H1 (cell line): Measurements from ENCODE around the gene TFDP1. TPM values are rescaled to one million over a fixed set of nuclear protein-coding genes. Genes with fewer than 3 reads are reported as not detected.

Source experiments
- CTCF ChIA-PET: fragments of 300-600 bp; sonication (Branson Sonifier 250); formaldehyde crosslinking; loops from one replicate; lab custom pipeline; 2021; ENCODE audit not compliant: partially characterized antibody; lab: Charles Lee
- POLR2A ChIA-PET: fragments of 300-600 bp; sonication (Branson Sonifier 250); formaldehyde crosslinking; loops from one replicate; lab custom pipeline; 2021; ENCODE audit warnings: inconsistent platforms; ENCODE audit not compliant: partially characterized antibody; lab: Charles Lee
- DNase-seq, 2 experiments: peaks; one replicate each; pipeline versions ENCODE4 v3.0.0 to v3.0.0-alpha.2; 2010 to 2022; ENCODE audit warnings: low spot score in 2 of 2, low read depth in 1 of 2, mixed read lengths in 1 of 2
- FAIRE-seq: peaks from 2 replicates; lab custom pipeline; 2011; peaks lifted over from hg19 to GRCh38; lab: Jason Lieb, UNC
- H2AFZ ChIP-seq: 2 replicates; pipeline ENCODE4 v1.8.1; 2012; ENCODE audit warnings: low read length, inconsistent platforms
- H2AK5ac ChIP-seq: 2 replicates; pipeline ENCODE4 v1.6.1; 2013; ENCODE audit warnings: low read depth, low read length
- H2BK120ac ChIP-seq: replicated peaks from 2 replicates; pipeline ENCODE3; 2013; ENCODE audit warnings: low read depth, low read length, inconsistent platforms
- H2BK12ac ChIP-seq: 2 replicates; pipeline ENCODE4 v1.6.1; 2013; ENCODE audit warnings: low read depth, low read length
- H2BK15ac ChIP-seq: 2 replicates; pipeline ENCODE4 v1.6.1; 2013; ENCODE audit warnings: low read length
- H2BK20ac ChIP-seq: 2 replicates; pipeline ENCODE4 v1.6.1; 2013; ENCODE audit warnings: low read length
- H2BK5ac ChIP-seq: 2 replicates; pipeline ENCODE4 v1.6.1; 2013; ENCODE audit warnings: low read depth, low read length
- H3K14ac ChIP-seq: 2 replicates; pipeline ENCODE4 v1.6.1; 2013; ENCODE audit warnings: inconsistent platforms; ENCODE audit not compliant: insufficient read length
- H3K18ac ChIP-seq: 2 replicates; pipeline ENCODE4 v1.6.1; 2013; ENCODE audit warnings: low read length; ENCODE audit errors: extremely low read depth
- H3K23ac ChIP-seq: 2 replicates; pipeline ENCODE4 v1.6.1; 2013; ENCODE audit warnings: inconsistent platforms; ENCODE audit not compliant: insufficient read length
- H3K23me2 ChIP-seq: 2 replicates; pipeline ENCODE4 v1.6.1; 2013; ENCODE audit warnings: low read depth, low read length
- H3K27ac ChIP-seq: 2 replicates; pipeline ENCODE4 v1.6.1; 2011; ENCODE audit warnings: low read depth, low read length, inconsistent platforms
- H3K27me3 ChIP-seq, 4 experiments: replicated peaks in 1 of 4; 1 replicate in 1 of 4; 2 replicates in 3 of 4; pipeline versions ENCODE4 v1.6.1 to v1.8.1; 2011 to 2013; ENCODE audit warnings: low read length in 3 of 4, mild to moderate bottlenecking in 3 of 4, inconsistent platforms in 2 of 4, mixed read lengths in 2 of 4, moderate library complexity in 1 of 4; ENCODE audit not compliant: control insufficient read depth in 3 of 4, insufficient read depth in 3 of 4; ENCODE audit errors: extremely low read depth in 1 of 4
- H3K36me3 ChIP-seq, 4 experiments: 2 replicates each; pipeline versions ENCODE4 v1.6.1 to v1.8.1; 2011 to 2013; ENCODE audit warnings: mild to moderate bottlenecking in 4 of 4, low read length in 3 of 4, moderate library complexity in 2 of 4, control low read depth in 1 of 4, inconsistent platforms in 1 of 4; ENCODE audit not compliant: insufficient read depth in 4 of 4, control insufficient read depth in 2 of 4
- H3K4ac ChIP-seq: replicated peaks from 2 replicates; pipeline ENCODE3; 2013; ENCODE audit warnings: low read length, low read depth, mixed read lengths, inconsistent platforms; ENCODE audit not compliant: insufficient read length
- H3K4me1 ChIP-seq, 4 experiments: replicated peaks in 1 of 4; 1 replicate in 1 of 4; 2 replicates in 3 of 4; pipeline versions ENCODE4 v1.6.1 to v1.8.1; 2011 to 2013; ENCODE audit warnings: low read length in 3 of 4, inconsistent platforms in 2 of 4, mixed read lengths in 1 of 4; ENCODE audit not compliant: insufficient read depth in 4 of 4, control insufficient read depth in 3 of 4
- H3K4me2 ChIP-seq, 2 experiments: 2 replicates each; pipeline versions ENCODE4 v1.6.1 to v1.8.1; 2011 to 2013; ENCODE audit warnings: low read depth in 2 of 2, low read length in 2 of 2, control low read depth in 1 of 2, inconsistent platforms in 1 of 2, mild to moderate bottlenecking in 1 of 2; ENCODE audit not compliant: insufficient read depth in 1 of 2
- H3K4me3 ChIP-seq, 4 experiments: fragments of 200-600, 300-600 bp in 1 of 4; sonication (generic), shearing (Covaris generic), sonication (Bioruptor Twin) in 1 of 4; 2 replicates each; pipeline versions ENCODE4 v1.5.1 to v1.8.1; 2011 to 2016; ENCODE audit warnings: low read length in 4 of 4, low read depth in 3 of 4, control low read depth in 2 of 4, inconsistent platforms in 2 of 4, mild to moderate bottlenecking in 2 of 4, mixed read lengths in 1 of 4, moderate library complexity in 1 of 4; ENCODE audit not compliant: insufficient read depth in 2 of 4; ENCODE audit errors: extremely low read depth in 1 of 4
- H3K56ac ChIP-seq: replicated peaks from 2 replicates; pipeline ENCODE3; 2013; ENCODE audit warnings: low read depth, mild to moderate bottlenecking, mixed read lengths, low read length, inconsistent platforms; ENCODE audit not compliant: insufficient read length
- H3K79me1 ChIP-seq: 2 replicates; pipeline ENCODE4 v1.6.1; 2013; ENCODE audit warnings: low read depth, low read length, control low read depth
- H3K79me2 ChIP-seq, 2 experiments: 2 replicates each; pipeline versions ENCODE4 v1.6.1 to v1.8.1; 2012 to 2013; ENCODE audit warnings: low read length in 2 of 2, mild to moderate bottlenecking in 2 of 2, inconsistent platforms in 1 of 2; ENCODE audit not compliant: insufficient read depth in 2 of 2, control insufficient read depth in 1 of 2
- H3K9ac ChIP-seq, 4 experiments: replicated peaks in 1 of 4; 1 replicate in 1 of 4; 2 replicates in 3 of 4; pipeline versions ENCODE4 v1.6.1 to v1.8.1; 2011 to 2013; ENCODE audit warnings: low read depth in 3 of 4, low read length in 3 of 4, control low read depth in 2 of 4, mild to moderate bottlenecking in 2 of 4, moderate library complexity in 2 of 4, inconsistent platforms in 1 of 4; ENCODE audit errors: extremely low read depth in 1 of 4
- H3K9me3 ChIP-seq, 2 experiments: 2 replicates each; pipeline versions ENCODE4 v1.6.1 to v1.8.1; 2012 to 2013; ENCODE audit warnings: mild to moderate bottlenecking in 2 of 2, moderate library complexity in 2 of 2, control low read depth in 1 of 2, inconsistent platforms in 1 of 2, low read depth in 1 of 2, low read length in 1 of 2, mixed read lengths in 1 of 2; ENCODE audit not compliant: insufficient read depth in 2 of 2
- H4K20me1 ChIP-seq, 2 experiments: replicated peaks in 1 of 2; 2 replicates each; pipeline versions ENCODE3 to v1.8.1; 2011 to 2013; ENCODE audit warnings: inconsistent platforms in 2 of 2, low read length in 2 of 2, mild to moderate bottlenecking in 1 of 2; ENCODE audit not compliant: insufficient read depth in 2 of 2, control insufficient read depth in 1 of 2
- H4K5ac ChIP-seq: 2 replicates; pipeline ENCODE4 v1.6.1; 2013; ENCODE audit warnings: low read length, low read depth, mixed read lengths, inconsistent platforms; ENCODE audit not compliant: insufficient read length
- H4K8ac ChIP-seq: 2 replicates; pipeline ENCODE4 v1.8.0; 2013; ENCODE audit warnings: mild to moderate bottlenecking, moderate library complexity, low read length, inconsistent platforms; ENCODE audit not compliant: insufficient read depth; ENCODE audit errors: extremely low read depth
- H4K91ac ChIP-seq: replicated peaks from 2 replicates; pipeline ENCODE3; 2013; ENCODE audit warnings: low read length, mixed read lengths, inconsistent platforms; ENCODE audit not compliant: insufficient read length
- BRCA1 ChIP-seq: IDR thresholded peaks from 2 replicates; pipeline ENCODE4 v1.6.1; 2012; ENCODE audit warnings: low read depth, low read length, improper control_type of control experiment
- CEBPB ChIP-seq: IDR thresholded peaks from 2 replicates; pipeline ENCODE4 v1.6.1; 2012; ENCODE audit warnings: low read depth, low read length
- CHD1 ChIP-seq: IDR thresholded peaks from 2 replicates; pipeline ENCODE4 v1.6.1; 2012; ENCODE audit warnings: low read depth, low read length, improper control_type of control experiment
- KDM1A ChIP-seq: fragments of 200-600, 300-600 bp; sonication (generic); IDR thresholded peaks from 2 replicates; pipeline ENCODE4 v1.7.1; 2016; ENCODE audit warnings: mild to moderate bottlenecking, low read length, borderline replicate concordance
- NANOG ChIP-seq: IDR thresholded peaks from 2 replicates; pipeline ENCODE4 v1.6.1; 2011; ENCODE audit warnings: low read length, low read depth, mild to moderate bottlenecking, inconsistent platforms; ENCODE audit not compliant: insufficient read depth, poor library complexity, severe bottlenecking
- NRF1 ChIP-seq: IDR thresholded peaks from 2 replicates; pipeline ENCODE4 v1.6.1; 2011; ENCODE audit warnings: mild to moderate bottlenecking, low read depth, low read length, improper control_type of control experiment
- POLR2A ChIP-seq, 2 experiments: IDR thresholded peaks; 1 replicate in 1 of 2; 2 replicates in 1 of 2; pipeline ENCODE4 v1.6.1; 2011; ENCODE audit warnings: low read depth in 2 of 2, low read length in 2 of 2, mild to moderate bottlenecking in 2 of 2; ENCODE audit errors: control extremely low read depth in 1 of 2
- POLR2AphosphoS5 ChIP-seq: IDR thresholded peaks from 2 replicates; pipeline ENCODE4 v1.6.1; 2011; ENCODE audit warnings: low read depth, low read length
- RBBP5 ChIP-seq: IDR thresholded peaks from 2 replicates; pipeline ENCODE4 v1.7.1; 2012; ENCODE audit warnings: low read depth, mild to moderate bottlenecking, inconsistent platforms, low read length, moderate library complexity, borderline replicate concordance
- SIN3A ChIP-seq, 2 experiments: IDR thresholded peaks in 1 of 2; conservative IDR thresholded peaks in 1 of 2; 2 replicates each; pipeline ENCODE4 v1.6.1; 2011 to 2012; ENCODE audit warnings: low read length in 2 of 2, improper control_type of control experiment in 1 of 2, low read depth in 1 of 2, mild to moderate bottlenecking in 1 of 2
- SIRT6 ChIP-seq: IDR thresholded peaks from one replicate; pipeline ENCODE4 v1.7.1; 2012; ENCODE audit warnings: low read length, inconsistent platforms
- SRF ChIP-seq: IDR thresholded peaks from 2 replicates; pipeline ENCODE4 v1.6.1; 2011; ENCODE audit warnings: mild to moderate bottlenecking, low read depth, low read length, moderate library complexity
- WGBS, 2 experiments: shearing (Covaris generic) in 1 of 2; methylation state at CpG; one replicate each; pipeline versions ENCODE4 v1.1.6 to v1.1.7; 2013 to 2015; ENCODE audit warnings: low lambda C conversion rate in 2 of 2, mixed read lengths in 2 of 2, inconsistent platforms in 1 of 2, low coverage in 1 of 2, missing lambda C conversion rate in 1 of 2; ENCODE audit not compliant: insufficient replicate concordance in 2 of 2, insufficient coverage in 1 of 2, insufficient read length in 1 of 2; ENCODE audit errors: extremely low coverage in 1 of 2, missing lambda C conversion rate in 1 of 2; 5-methylcytosine and 5-hydroxymethylcytosine counted together
- polyA plus RNA-seq, 7 experiments: library from polyadenylated mRNA; depleted of rRNA in 3 of 7; stranded (reverse) in 5 of 7; unstranded in 2 of 7; fragments of >200 nt in 5 of 7; fragments of 200-250 nt in 2 of 7; gene quantifications; 1 replicate in 5 of 7; 2 replicates in 1 of 7; 4 replicates in 1 of 7; pipeline versions ENCODE4 v1.2.1 to v1.2.3, GENCODE V29; 2011 to 2013; ENCODE audit warnings: missing spikeins in 2 of 7, mixed read lengths in 2 of 7
- total RNA-seq: library from RNA; stranded (reverse); fragmentation: NEBNext Ultra II Directional; extraction: Animal tissue kit (Norgen Biotek cat#: 25700); gene quantifications from 2 replicates; pipeline ENCODE4 v1.2.1, GENCODE V29; 2021
- TF ChIP-seq, protein P1 (sequence below): IDR thresholded peaks from 2 replicates; pipeline ENCODE4 v1.6.1; 2011; ENCODE audit warnings: low read depth, mild to moderate bottlenecking, low read length; ENCODE audit not compliant: insufficient read depth

TFDP1 gene
- total and polyA plus RNA-seq, 2 of the 8 experiments (the other 6 are each of a cell fraction or from before 2014, with no cell fraction given) = 43.6 to 81.9 TPM

DNA sequence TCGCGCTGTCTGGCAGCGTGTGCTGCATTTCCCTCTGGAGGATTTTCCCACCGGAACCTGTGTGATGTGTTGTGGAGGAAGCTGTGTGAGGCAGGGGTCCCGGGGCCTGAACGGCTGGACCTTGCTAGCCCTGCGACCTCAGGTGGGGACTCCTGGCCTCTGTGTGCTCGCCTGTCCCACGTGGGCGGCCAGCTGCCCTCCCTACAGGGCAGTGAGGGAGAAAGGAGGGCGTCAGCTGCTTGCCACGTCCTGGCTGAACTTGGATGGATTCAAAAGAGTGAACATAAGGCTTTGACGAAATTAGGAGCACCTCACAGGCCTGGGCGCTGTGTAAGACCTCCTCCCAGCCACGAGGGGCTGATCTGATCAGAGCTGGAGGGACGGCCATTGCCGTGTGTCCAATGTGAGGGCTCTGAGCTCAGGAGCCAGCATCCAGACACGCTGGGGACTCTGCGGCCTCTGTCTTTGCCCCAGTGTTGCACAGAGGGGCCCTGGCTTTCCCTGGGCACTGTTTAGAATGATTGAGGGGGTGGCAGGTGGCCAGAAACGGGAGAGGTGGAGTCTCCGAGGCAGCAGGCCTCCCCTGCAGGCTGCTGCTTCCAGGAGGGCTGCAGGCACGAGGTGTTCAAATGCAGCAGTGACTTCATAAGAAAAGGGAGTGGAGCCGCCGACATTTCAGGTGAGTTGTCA, 13.0 kb downstream of the TFDP1 start:
- H3K23ac ChIP-seq = no peak overlapping the region
- peaks cover 0 to 5% (median 1%) of the 10 kb centered on the region in 4 experiments; a peak in 3 of 7 replicates for H3K4me1 ChIP-seq
- no peak overlapping the region for H4K8ac ChIP-seq
- 93% methylated on average over 24 of the region's 24 CpGs; no CpG with 5 or more reads in 1 of the 2 experiments for WGBS, 2 experiments
- ChIA-PET CTCF (interaction anchor here (1.6 kb wide), 2 partner anchors 10 to 14 kb away, joined by 4 to 5 read pairs; no protein-coding TSS in a partner anchor), POLR2A (no interaction called here)
- peaks cover 15% of the 10 kb centered on the region for H3K79me1 ChIP-seq
- DNase-seq (no peak), FAIRE-seq (no peak)
- H2BK20ac ChIP-seq = no peak overlapping the region
- H3K79me2 ChIP-seq = peaks cover 11 to 85% of the 10 kb centered on the region in 2 experiments
- no peak overlapping the region for H3K4me3 ChIP-seq
- no peak overlapping the region for H3K9ac ChIP-seq
- H3K27me3 ChIP-seq = no peaks in the 10 kb centered on the region
- H4K91ac ChIP-seq = no peak overlapping the region
- no peak overlapping the region for H3K4ac ChIP-seq
- H2BK15ac ChIP-seq = no peak overlapping the region
- H3K14ac ChIP-seq = no peak overlapping the region
- H2BK120ac ChIP-seq = no peak overlapping the region
- H2BK5ac ChIP-seq = no peak overlapping the region
- H2BK12ac ChIP-seq = no peak overlapping the region
- no peak overlapping the region for H3K18ac ChIP-seq
- H3K4me2 ChIP-seq = no peak overlapping the region
- no peak overlapping the region for H4K5ac ChIP-seq
- no peaks in the 10 kb centered on the region for H3K23me2 ChIP-seq
- no peak overlapping the region for H2AK5ac ChIP-seq
- no peak overlapping the region for H3K27ac ChIP-seq
- H3K9me3 ChIP-seq = peaks cover 0 to 3% of the 10 kb centered on the region in 2 experiments; a peak in 1 of 4 replicates
- H2AFZ ChIP-seq = no peak overlapping the region
- H4K20me1 ChIP-seq = peaks cover 6 to 18% of the 10 kb centered on the region in 2 experiments
- H3K36me3 ChIP-seq = peaks cover 2 to 20% (median 7%) of the 10 kb centered on the region in 4 experiments; a peak in 6 of 8 replicates
- no peak overlapping the region for H3K56ac ChIP-seq
- no peak for TF ChIP-seq SRF
- TF ChIP-seq, protein P1, sequence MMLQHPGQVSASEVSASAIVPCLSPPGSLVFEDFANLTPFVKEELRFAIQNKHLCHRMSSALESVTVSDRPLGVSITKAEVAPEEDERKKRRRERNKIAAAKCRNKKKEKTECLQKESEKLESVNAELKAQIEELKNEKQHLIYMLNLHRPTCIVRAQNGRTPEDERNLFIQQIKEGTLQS = no peak
- no peak for TF ChIP-seq BRCA1
- no peak for TF ChIP-seq NANOG
- no peak for TF ChIP-seq CEBPB
- TF ChIP-seq SIRT6 = no peak
- no peak for TF ChIP-seq POLR2A (IDR thresholded peaks at IDR 0.05; ENCODE audit: control extremely low read depth in 1 of 2, low read depth in 2 of 2, low read length in 2 of 2)
- TF ChIP-seq POLR2AphosphoS5 = no peak
- TF ChIP-seq CHD1 = no peak
- TF ChIP-seq KDM1A = no peak
- TF ChIP-seq SIN3A (conservative IDR thresholded peaks at IDR 0.05 in 1 of 2, IDR thresholded peaks at IDR 0.05 in 1 of 2; ENCODE audit: low read depth in 1 of 2, low read length in 2 of 2) = no peak
- TF ChIP-seq NRF1 = no peak
- no peak for TF ChIP-seq RBBP5
